PC-3 (cell line): Measurements from ENCODE around the gene CAND2. TPM values are rescaled to one million over a fixed set of nuclear protein-coding genes. Genes with fewer than 3 reads are reported as not detected.

ENCODE experiments used
- ATAC-seq: fragments of 200-7000 bp; cut with Tn5 transposase; 2 replicates; pipeline ENCODE4 v1.9.1; 2020; ENCODE audit warnings: mild to moderate bottlenecking, moderate library complexity
- BruUV-seq: library from RNA; stranded (reverse); fragments of 400-500 nt; replicated peaks from 2 replicates; lab custom pipeline; 2021; lab: Mats Ljungman, UMichigan
- CTCF ChIA-PET: fragments of 300-600 bp; sonication (Branson Sonifier 250); formaldehyde crosslinking; loops from one replicate; lab custom pipeline; 2022; ENCODE audit warnings: antibody characterized with exemption; lab: Charles Lee
- POLR2A ChIA-PET: fragments of 300-600 bp; sonication (Branson Sonifier 250); formaldehyde crosslinking; loops from one replicate; lab custom pipeline; 2022; ENCODE audit warnings: antibody characterized with exemption; ENCODE audit not compliant: unreplicated experiment; lab: Charles Lee
- DNase-seq: peaks from one replicate; pipeline ENCODE4 v3.0.0-alpha.2; 2015
- H2AFZ ChIP-seq: fragments of 300-600 bp; sonication (generic); 2 replicates; pipeline ENCODE4 v1.6.0; 2016; ENCODE audit warnings: antibody characterized with exemption, low read length
- H3F3A ChIP-seq: fragments of 300-600 bp; sonication (generic); one replicate; pipeline ENCODE4 v1.6.0; 2017; ENCODE audit warnings: antibody characterized with exemption, low read length, control low read depth, mild to moderate bottlenecking; ENCODE audit not compliant: unreplicated experiment
- H3K27ac ChIP-seq: fragments of 300-600 bp; sonication (generic); 2 replicates; pipeline ENCODE4 v1.5.1; 2016; ENCODE audit warnings: mild to moderate bottlenecking, low read length
- H3K27me3 ChIP-seq: fragments of 300-600 bp; sonication (generic); 2 replicates; pipeline ENCODE4 v1.6.1; 2016; ENCODE audit warnings: low read length, mixed read lengths
- H3K36me3 ChIP-seq: fragments of 300-600 bp; sonication (generic); 2 replicates; pipeline ENCODE4 v1.6.1; 2016; ENCODE audit warnings: low read depth, mixed run types, low read length, mixed read lengths
- H3K4me1 ChIP-seq: fragments of 300-600 bp; sonication (generic); 2 replicates; pipeline ENCODE4 v1.5.1; 2016; ENCODE audit warnings: low read length; ENCODE audit not compliant: insufficient read depth
- H3K4me2 ChIP-seq: fragments of 300-600 bp; sonication (generic); 2 replicates; pipeline ENCODE4 v1.6.0; 2016; ENCODE audit warnings: low read length
- H3K4me3 ChIP-seq: fragments of 300-600 bp; sonication (generic); 2 replicates; pipeline ENCODE4 v1.5.1; 2016; ENCODE audit warnings: mild to moderate bottlenecking, low read length, mixed read lengths
- H3K79me2 ChIP-seq: fragments of 300-600 bp; sonication (generic); 2 replicates; pipeline ENCODE4 v1.6.1; 2017; ENCODE audit warnings: low read length, mixed read lengths
- H3K9ac ChIP-seq: fragments of 300-600 bp; sonication (generic); 2 replicates; pipeline ENCODE4 v1.6.0; 2016; ENCODE audit warnings: mild to moderate bottlenecking, low read length
- H3K9me2 ChIP-seq: fragments of 300-600 bp; sonication (generic); replicated peaks from 2 replicates; pipeline ENCODE4 v1.6.1; 2016; ENCODE audit warnings: mixed run types, low read length, mixed read lengths
- H3K9me3 ChIP-seq: fragments of 300-600 bp; sonication (generic); 2 replicates; pipeline ENCODE4 v1.6.1; 2016; ENCODE audit warnings: low read length, mixed read lengths
- H4K20me1 ChIP-seq: fragments of 300-600 bp; sonication (generic); 2 replicates; pipeline ENCODE4 v1.6.1; 2016; ENCODE audit warnings: low read length, mixed read lengths
- CTCF ChIP-seq: fragments of 300-600 bp; sonication (generic); conservative IDR thresholded peaks from 2 replicates; pipeline ENCODE4 v1.5.1; 2017; ENCODE audit warnings: antibody characterized with exemption, low read depth, mild to moderate bottlenecking, low read length
- EZH2 ChIP-seq: fragments of 300-600 bp; sonication (generic); IDR thresholded peaks from one replicate; pipeline ENCODE4 v1.6.1; 2017; ENCODE audit warnings: antibody characterized with exemption, mild to moderate bottlenecking, low read length; ENCODE audit not compliant: unreplicated experiment
- EZH2phosphoT487 ChIP-seq: fragments of 300-600 bp; sonication (generic); IDR thresholded peaks from 2 replicates; pipeline ENCODE4 v1.6.1; 2018; ENCODE audit warnings: mild to moderate bottlenecking, antibody characterized with exemption, low read length, borderline replicate concordance
- intact Hi-C: fragments of 100-400 bp; cut with micrococcal nuclease; formaldehyde crosslinking; loops from 2 replicates; pipeline ENCODE4 v1.9.0; 2023
- total RNA-seq: library from RNA; depleted of rRNA; stranded (reverse); fragments of >200 nt; gene quantifications from 2 replicates; pipeline ENCODE4 v1.2.3, GENCODE V29; 2014

Gene CAND2
- total RNA-seq, 1 experiment from 2014 or later, result 4.8 TPM

- H3K9me3 ChIP-seq, result no peaks in the 10 kb centered on the region
- H3F3A ChIP-seq, result no peaks in the 10 kb centered on the region
- peak overlapping the region; percentile 67 for H2AFZ ChIP-seq
- no peaks in the 10 kb centered on the region for H3K36me3 ChIP-seq
- no peaks in the 10 kb centered on the region for H3K79me2 ChIP-seq
- peaks cover 5% of the 10 kb centered on the region; the same call in 1 of the 2 replicates for H3K4me1 ChIP-seq
- H3K4me3 ChIP-seq, result no peak overlapping the region
- H3K9me2 ChIP-seq, result no peaks in the 10 kb centered on the region
- no peak for DNase-seq
- intact Hi-C loops, result no loop called here
- H3K27me3 ChIP-seq, result no peaks in the 10 kb centered on the region
- no peak overlapping the region for H3K9ac ChIP-seq
- BruUV-seq, result TSS peak; percentile 40
- H3K4me2 ChIP-seq, result 0 out of 2 replicates have a peak overlapping the region, but pooled peaks have one; percentile 78
- H3K27ac ChIP-seq, result no peak overlapping the region
- H4K20me1 ChIP-seq, result no peaks in the 10 kb centered on the region
- no peak for TF ChIP-seq CTCF
- TF ChIP-seq EZH2phosphoT487, result no peak
- TF ChIP-seq EZH2, result no peak
- POLR2A ChIA-PET, result no interaction called here
- ATAC-seq, result no peak
- CTCF ChIA-PET, result interaction anchor here (1.9 kb wide), 1 partner anchor 24 kb away, joined by 6 read pairs; no protein-coding TSS in a partner anchor
These were observed 14.5 kb downstream of the CAND2 start for GRCh38 chr3:12810961-12811360.

DNA sequence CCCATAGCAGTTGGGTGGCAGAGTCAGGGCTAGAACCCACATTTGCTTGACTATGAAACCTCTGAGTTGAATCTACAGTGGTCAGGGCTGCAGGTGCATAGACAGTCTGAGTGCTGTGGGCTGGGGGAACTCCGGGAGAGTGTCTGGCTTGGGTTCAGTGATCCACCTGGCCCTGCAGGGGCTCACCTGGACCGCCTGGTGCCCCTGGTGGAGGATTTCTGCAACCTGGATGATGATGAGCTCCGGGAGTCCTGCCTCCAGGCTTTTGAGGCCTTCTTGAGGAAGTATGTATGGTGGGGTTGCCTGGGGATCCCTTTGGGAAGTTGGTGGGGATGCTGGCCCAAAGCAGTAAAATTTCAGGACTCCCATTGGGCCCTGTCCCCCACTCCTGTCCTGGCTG is 16.3 kb downstream of the CAND2 start:
- DNase-seq (no peak), ATAC-seq (no peak)
- Histone ChIP-seq H3K9me2 (no peaks in the 10 kb centered on the region), H3K36me3 (no peaks in the 10 kb centered on the region), H3K4me3 (no peak overlapping the region), H2AFZ (no peak overlapping the region), H4K20me1 (no peaks in the 10 kb centered on the region), H3K9me3 (no peaks in the 10 kb centered on the region), H3K9ac (no peak overlapping the region), H3K79me2 (no peaks in the 10 kb centered on the region), H3K27ac (no peak overlapping the region), H3K4me2 (no peak overlapping the region), H3K27me3 (no peaks in the 10 kb centered on the region), H3F3A (no peaks in the 10 kb centered on the region), H3K4me1 (peaks cover 5% of the 10 kb centered on the region; the same call in 1 of the 2 replicates)
- POLR2A ChIA-PET, result no interaction called here
- no peak for TF ChIP-seq EZH2phosphoT487
- no peak for TF ChIP-seq EZH2
- no peak for TF ChIP-seq CTCF
- intact Hi-C loops, result no loop called here
- no TSS peak for BruUV-seq
- CTCF ChIA-PET, result interaction anchor here (1.1 kb wide), 1 partner anchor 10 kb away, joined by 4 read pairs; no protein-coding TSS in a partner anchor

DNA sequence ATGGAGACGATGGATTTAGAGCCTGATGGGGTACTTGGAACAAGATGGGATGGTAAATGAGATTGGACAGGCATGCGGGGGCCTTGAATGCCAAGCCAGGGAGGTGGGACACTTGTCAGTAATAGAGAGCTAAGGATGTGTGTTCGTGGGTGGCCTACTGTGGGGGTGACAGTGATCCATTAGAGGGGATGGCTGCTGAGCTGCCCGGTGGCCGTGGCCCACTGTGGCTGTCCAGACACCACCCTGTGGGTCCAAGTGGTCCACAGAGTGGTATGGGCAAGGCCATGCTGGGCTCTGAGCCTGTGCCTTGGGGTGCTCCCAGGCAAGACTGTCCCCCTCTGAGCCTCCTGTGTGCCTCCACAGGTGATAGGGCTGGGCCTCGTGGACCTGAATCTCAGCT is 17.5 kb downstream of the CAND2 start:
- ChIA-PET POLR2A (no interaction called here), CTCF (no interaction called here)
- H3K27ac ChIP-seq, result no peak overlapping the region
- BruUV-seq, result no TSS peak
- no peaks in the 10 kb centered on the region for H3K27me3 ChIP-seq
- H3K9me2 ChIP-seq, result no peaks in the 10 kb centered on the region
- no peak for TF ChIP-seq EZH2phosphoT487
- no peak for TF ChIP-seq CTCF
- TF ChIP-seq EZH2, result no peak
- no peaks in the 10 kb centered on the region for H4K20me1 ChIP-seq
- H3K79me2 ChIP-seq, result no peaks in the 10 kb centered on the region
- H3F3A ChIP-seq, result no peaks in the 10 kb centered on the region
- H2AFZ ChIP-seq, result no peak overlapping the region
- no peaks in the 10 kb centered on the region for H3K9me3 ChIP-seq
- H3K4me3 ChIP-seq, result no peak overlapping the region
- H3K4me1 ChIP-seq, result peaks cover 5% of the 10 kb centered on the region; the same call in 1 of the 2 replicates
- intact Hi-C loops, result no loop called here
- no peak overlapping the region for H3K9ac ChIP-seq
- DNase-seq, result no peak
- no peak for ATAC-seq
- H3K4me2 ChIP-seq, result no peak overlapping the region
- H3K36me3 ChIP-seq, result no peaks in the 10 kb centered on the region
